NOMO-1 treated with dmso at 0.1 percent for 144 hours (cell line): Measurements from ENCODE around the gene MPO.
A peak's percentile ranks its signal among the peaks of the same experiment; 100 is the strongest.

Experiments
- DNase-seq: peaks from one replicate; lab custom pipeline; 2025; ENCODE audit not compliant: unreplicated experiment; lab: John Stamatoyannopoulos, UW

Gene MPO

GRCh38 chr17:58238147-58238634 lies 42.5 kb downstream of the MPO start, which contains the start of gene LPO:
LPO (plus strand) TSS chr17:58238584; CDS start chr17:58242980, 4,396 bp downstream.
- no peak for DNase-seq

GRCh38 chr17:58236394-58236793 lies 44.3 kb downstream of the MPO start:
- DNase-seq, result no peak

- DNase-seq, result no peak
Observed at GRCh38 chr17:58235821-58236220, 44.9 kb downstream of the MPO start.

- no peak for DNase-seq
Observed at GRCh38 chr17:58234512-58234911, 46.2 kb downstream of the MPO start.

GRCh38 chr17:58233543-58233942 lies 47.2 kb downstream of the MPO start:
- DNase-seq, result peak; percentile 49

DNA sequence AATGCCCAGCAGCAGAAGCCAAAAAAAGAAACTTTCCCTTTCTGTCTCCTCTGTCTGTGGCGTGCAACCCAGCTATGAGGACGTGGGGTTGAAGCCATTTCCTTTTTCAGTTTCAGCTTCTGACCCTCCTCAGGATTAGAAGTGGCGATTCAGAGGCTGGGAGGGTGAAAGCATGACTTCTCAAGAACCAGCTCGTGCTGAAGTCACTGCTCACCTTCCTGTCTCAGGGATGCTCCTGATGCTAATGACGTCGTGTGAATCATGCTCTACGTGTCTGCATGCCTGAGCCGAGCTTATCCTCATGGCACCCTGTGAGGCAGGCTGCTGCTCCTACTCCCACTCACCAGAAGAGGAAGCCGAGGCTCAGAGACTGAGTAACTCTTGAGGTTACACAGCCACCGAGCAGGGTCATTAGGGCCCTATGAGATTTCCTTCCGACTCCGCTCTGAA lies 48.0 kb downstream of the MPO start:
- peak; percentile 79 for DNase-seq

GRCh38 chr17:58231641-58232040 lies 49.1 kb downstream of the MPO start:
- no peak for DNase-seq

DNA sequence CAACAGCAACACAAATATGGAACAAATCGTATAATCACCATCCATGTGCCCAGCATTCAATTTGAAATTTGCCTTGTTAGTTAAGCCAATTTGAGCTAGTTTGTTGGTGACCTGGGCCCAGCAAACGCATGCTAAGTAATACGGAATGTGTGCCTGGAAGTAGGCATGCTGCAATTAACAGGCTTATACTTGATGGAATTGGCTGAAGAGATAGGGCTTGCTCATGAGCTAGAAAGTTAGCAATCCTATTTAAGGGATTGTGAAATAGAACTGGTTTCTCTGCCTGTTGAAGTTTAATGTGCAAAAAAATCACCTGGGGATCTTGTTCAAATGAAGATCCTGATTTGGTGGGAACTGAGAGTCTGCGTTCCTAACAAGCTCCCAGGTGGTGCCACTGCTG lies 50.9 kb downstream of the MPO start:
- no peak for DNase-seq

DNA sequence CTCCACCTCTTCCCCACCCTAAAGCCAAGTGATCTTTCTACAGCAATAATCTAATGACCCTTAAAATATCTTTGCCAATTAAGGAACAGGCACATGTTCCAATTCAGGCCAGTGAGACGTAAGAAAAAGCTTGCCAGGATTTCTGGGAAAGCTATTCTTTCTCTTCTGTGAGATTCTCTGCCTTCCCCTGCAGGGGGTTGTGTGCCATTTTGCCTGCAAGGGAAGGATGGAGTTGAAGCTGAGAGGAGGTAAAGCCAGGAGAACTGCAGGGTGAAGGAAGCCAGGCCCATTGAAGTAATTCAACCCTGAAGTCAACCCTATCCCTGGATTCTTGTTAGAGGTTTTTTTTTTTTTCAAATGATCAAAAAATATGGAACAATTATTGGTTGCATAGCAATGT lies 51.4 kb downstream of the MPO start:
- DNase-seq, result no peak

DNA sequence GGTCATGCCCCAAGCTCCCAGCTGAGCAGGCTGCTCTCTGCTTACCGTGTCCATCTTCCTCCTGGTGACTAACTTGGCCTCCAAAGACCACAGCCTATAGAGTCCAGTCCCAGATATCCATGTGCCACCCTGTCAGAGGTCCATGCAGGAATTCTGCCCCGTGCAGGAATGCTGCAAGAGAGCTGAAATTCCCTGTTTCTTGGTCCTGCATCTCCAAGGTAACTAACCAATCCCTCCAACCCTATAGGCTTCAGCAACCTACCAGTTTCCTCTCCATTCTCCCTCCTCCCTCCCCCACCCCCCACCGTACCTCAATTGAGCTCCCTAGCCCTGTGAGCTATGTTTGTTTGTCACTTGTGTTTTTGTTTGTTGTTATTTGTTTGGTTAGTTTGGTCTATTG lies 52.1 kb downstream of the MPO start:
- DNase-seq, result no peak

- DNase-seq, result no peak
Observed at GRCh38 chr17:58227733-58228132, 53.0 kb downstream of the MPO start.

DNA sequence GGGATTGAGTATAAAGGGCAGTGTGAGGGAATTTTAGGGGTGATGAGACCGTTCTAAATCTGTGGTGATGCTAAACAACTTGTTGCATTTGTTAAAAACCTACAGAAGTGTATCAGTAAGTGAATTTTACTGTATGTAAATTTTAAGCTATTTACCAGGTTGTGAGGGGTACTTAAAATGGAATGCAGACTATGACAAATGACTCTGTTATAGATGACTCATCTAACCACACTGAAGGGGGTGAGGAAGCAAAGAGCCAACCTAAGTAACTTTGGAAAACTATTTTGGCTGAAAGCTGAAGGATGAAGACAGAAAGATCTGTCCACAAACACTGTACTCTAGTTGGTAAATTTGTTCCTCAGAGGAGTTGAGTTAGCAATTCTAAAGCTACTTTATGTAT lies 56.4 kb downstream of the MPO start:
- peak; percentile 45 for DNase-seq
